GM12873 (cell line): ENCODE measurements around the gene SMR3A.

Source experiments
- CTCF ChIP-seq: IDR thresholded peaks from 2 replicates; pipeline ENCODE4 v1.5.1; 2012; ENCODE audit warnings: low read depth, mild to moderate bottlenecking, moderate library complexity, low read length, control low read depth; ENCODE audit not compliant: insufficient read depth; ENCODE audit errors: missing control alignments

The SMR3A gene

GRCh38 chr4:70382691-70383181 lies 22.2 kb downstream of the SMR3A start, which contains the start of gene SMR3B:
TSS of gene SMR3B (plus strand) at chr4:70383131. CDS start at chr4:70384511, 1,380 bp downstream.
- no peak for TF ChIP-seq CTCF

- TF ChIP-seq CTCF, result no peak
Measured at GRCh38 chr4:70392057-70392776, 31.7 kb downstream of the SMR3A start.

GRCh38 chr4:70397580-70397979 lies 37.0 kb downstream of the SMR3A start, which contains the start of gene OPRPN:
TSS of gene OPRPN (plus strand) at chr4:70397940. CDS start at chr4:70399286, 1,346 bp downstream.
- no peak for TF ChIP-seq CTCF

GRCh38 chr4:70399319-70399718 lies 38.8 kb downstream of the SMR3A start:
- no peak for TF ChIP-seq CTCF

GRCh38 chr4:70402762-70403161 lies 42.2 kb downstream of the SMR3A start:
- TF ChIP-seq CTCF, result no peak

GRCh38 chr4:70405765-70406164 lies 45.2 kb downstream of the SMR3A start:
- no peak for TF ChIP-seq CTCF
